Left hindlimb (tissue), 1 donor: ENCODE measurements around the gene MIPEP.

Experiments used
- DNase-seq: peaks from one replicate; pipeline ENCODE4 v3.0.0-alpha.2; 2018

The MIPEP gene

GRCh38 chr13:23805821-23806220 lies 83.4 kb downstream of the MIPEP start:
- no peak for DNase-seq

GRCh38 chr13:23805122-23805521 lies 84.1 kb downstream of the MIPEP start:
- no peak for DNase-seq

- DNase-seq: no peak
These were observed 85.0 kb downstream of the MIPEP start for GRCh38 chr13:23804166-23804565.

- DNase-seq: no peak
These were observed 88.1 kb downstream of the MIPEP start for GRCh38 chr13:23801141-23801540.

- DNase-seq: no peak
These were observed 89.3 kb downstream of the MIPEP start for GRCh38 chr13:23799945-23800344.

- no peak for DNase-seq
These were observed 91.8 kb downstream of the MIPEP start for GRCh38 chr13:23797276-23797903.

GRCh38 chr13:23796551-23796950 lies 92.6 kb downstream of the MIPEP start:
- DNase-seq: no peak

- no peak for DNase-seq
These were observed 94.7 kb downstream of the MIPEP start for GRCh38 chr13:23794267-23795161.

- no peak for DNase-seq
These were observed 95.5 kb downstream of the MIPEP start for GRCh38 chr13:23793711-23794110.

GRCh38 chr13:23792680-23793079 lies 96.5 kb downstream of the MIPEP start:
- DNase-seq: no peak

GRCh38 chr13:23790577-23791170 lies 98.5 kb downstream of the MIPEP start:
- peak; percentile 33 for DNase-seq

GRCh38 chr13:23789576-23790346 lies 99.4 kb downstream of the MIPEP start:
- no peak for DNase-seq

- DNase-seq: no peak
These were observed 100.7 kb downstream of the MIPEP start for GRCh38 chr13:23788459-23788858.

GRCh38 chr13:23787464-23787863 lies 101.7 kb downstream of the MIPEP start:
- no peak for DNase-seq

- DNase-seq: no peak
These were observed 102.6 kb downstream of the MIPEP start for GRCh38 chr13:23786607-23787006.

- DNase-seq: no peak
These were observed 110.3 kb downstream of the MIPEP start for GRCh38 chr13:23778879-23779278.

- no peak for DNase-seq
These were observed 111.1 kb downstream of the MIPEP start for GRCh38 chr13:23778002-23778652.

GRCh38 chr13:23777575-23777870 lies 111.7 kb downstream of the MIPEP start:
- no peak for DNase-seq

GRCh38 chr13:23776698-23777574 lies 112.3 kb downstream of the MIPEP start:
- no peak for DNase-seq

- no peak for DNase-seq
These were observed 116.5 kb downstream of the MIPEP start for GRCh38 chr13:23772717-23773116.

- no peak for DNase-seq
These were observed 117.2 kb downstream of the MIPEP start for GRCh38 chr13:23771956-23772355.

GRCh38 chr13:23771552-23771951 lies 117.6 kb downstream of the MIPEP start:
- no peak for DNase-seq
